GM19328 (cell line): ENCODE data around the gene TMCC1.
"Not testable (repeated sequence)": the region's sequence is repeated elsewhere in the genome, so short reads cannot be mapped to it uniquely, and the experiment has no call there.

ENCODE experiments used
- ATAC-seq: cut with Tn5 transposase; IDR thresholded peaks from one replicate; pipeline ENCODE4 v1.9.1; 2021; ENCODE audit warnings: mild to moderate bottlenecking, moderate library complexity; ENCODE audit not compliant: unreplicated experiment

TMCC1 gene

DNA sequence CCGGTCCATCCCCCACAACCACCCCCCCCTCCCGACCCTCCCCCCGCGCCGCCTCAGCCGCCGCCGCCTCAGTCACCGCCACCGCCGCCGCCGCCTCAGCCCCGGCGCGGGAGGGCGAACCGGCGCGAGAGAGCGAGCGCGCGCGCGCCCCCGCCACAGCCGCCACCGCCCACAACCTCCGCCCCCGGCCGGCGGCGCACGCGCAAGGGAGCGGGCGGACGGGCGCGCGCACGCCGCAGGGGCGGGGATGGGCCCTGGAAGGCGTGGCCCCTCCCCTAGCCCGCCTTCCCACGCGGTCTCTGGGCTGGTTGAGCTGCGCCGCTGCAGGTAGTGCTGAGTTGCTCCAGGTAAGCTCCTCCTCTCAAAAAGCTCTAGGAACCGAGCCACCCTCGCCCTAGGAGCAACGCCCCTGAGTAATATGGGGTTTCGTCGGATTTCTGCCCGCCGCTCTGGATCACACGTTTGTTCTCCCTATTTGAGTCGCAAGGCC, at the start of gene TMCC1:
TMCC1 (minus strand) TSS at position 131 of the 490 bp plus-strand sequence.
- peak; percentile 84 for ATAC-seq

DNA sequence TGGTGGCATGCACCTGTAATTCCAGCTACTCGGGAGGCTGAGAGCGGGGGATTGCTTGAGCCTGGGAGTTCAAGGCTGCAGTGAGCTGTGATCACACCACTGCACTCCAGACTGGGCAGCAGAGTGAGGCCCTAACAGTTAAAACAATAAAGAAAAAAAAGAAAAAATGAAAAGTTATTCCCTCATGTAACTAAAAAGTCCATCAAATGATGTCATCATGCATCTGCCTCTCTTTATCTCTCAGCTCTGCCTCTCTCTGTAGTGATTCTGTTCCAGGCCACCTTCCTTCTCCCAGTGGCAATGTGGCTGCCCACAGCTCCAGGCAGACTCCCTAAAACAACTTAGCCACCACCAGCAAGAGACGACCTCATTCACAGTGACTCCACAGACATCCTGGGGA, 49.5 kb upstream of the TMCC1 start:
- ATAC-seq = no peak

DNA sequence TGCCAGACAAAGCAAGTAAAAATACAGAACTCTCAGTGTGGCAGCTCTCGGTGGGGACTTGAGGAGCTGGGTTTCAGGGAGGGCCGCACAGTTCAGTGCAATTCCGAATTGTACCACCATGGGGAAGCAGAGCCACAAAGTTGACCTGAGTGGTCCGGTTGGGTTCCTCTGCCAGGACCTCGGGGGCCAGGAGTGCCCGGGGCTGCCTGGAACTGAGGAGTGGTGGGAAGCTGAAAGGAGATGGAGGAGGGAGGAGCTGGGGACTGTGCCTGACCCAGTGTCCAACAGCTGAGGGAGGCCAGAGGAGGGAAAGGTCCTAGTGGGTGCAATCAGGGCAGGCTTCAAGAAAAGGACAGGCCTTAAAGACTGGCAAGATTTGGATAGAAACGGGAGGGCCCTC, 48.8 kb upstream of the TMCC1 start:
- ATAC-seq = peak; percentile 65

DNA sequence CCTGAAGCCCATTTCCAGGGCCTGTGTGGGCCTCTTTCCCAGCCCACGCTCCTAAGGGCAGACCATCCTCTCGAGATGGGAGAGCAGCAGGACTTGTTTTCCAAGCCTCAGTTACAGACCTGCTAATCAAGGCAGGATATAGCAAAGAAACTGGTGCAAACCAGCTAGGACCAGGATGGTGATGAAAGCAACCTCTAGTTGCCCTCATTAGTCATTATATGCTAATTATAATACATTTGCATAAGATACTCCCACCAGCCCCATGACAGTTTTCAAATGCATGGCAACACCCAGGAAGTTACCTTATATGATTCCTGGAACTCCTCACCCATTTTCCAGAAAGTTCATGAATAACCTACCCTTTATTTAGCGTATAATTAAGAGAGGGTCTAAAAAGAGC, 46.6 kb upstream of the TMCC1 start:
- no peak for ATAC-seq

DNA sequence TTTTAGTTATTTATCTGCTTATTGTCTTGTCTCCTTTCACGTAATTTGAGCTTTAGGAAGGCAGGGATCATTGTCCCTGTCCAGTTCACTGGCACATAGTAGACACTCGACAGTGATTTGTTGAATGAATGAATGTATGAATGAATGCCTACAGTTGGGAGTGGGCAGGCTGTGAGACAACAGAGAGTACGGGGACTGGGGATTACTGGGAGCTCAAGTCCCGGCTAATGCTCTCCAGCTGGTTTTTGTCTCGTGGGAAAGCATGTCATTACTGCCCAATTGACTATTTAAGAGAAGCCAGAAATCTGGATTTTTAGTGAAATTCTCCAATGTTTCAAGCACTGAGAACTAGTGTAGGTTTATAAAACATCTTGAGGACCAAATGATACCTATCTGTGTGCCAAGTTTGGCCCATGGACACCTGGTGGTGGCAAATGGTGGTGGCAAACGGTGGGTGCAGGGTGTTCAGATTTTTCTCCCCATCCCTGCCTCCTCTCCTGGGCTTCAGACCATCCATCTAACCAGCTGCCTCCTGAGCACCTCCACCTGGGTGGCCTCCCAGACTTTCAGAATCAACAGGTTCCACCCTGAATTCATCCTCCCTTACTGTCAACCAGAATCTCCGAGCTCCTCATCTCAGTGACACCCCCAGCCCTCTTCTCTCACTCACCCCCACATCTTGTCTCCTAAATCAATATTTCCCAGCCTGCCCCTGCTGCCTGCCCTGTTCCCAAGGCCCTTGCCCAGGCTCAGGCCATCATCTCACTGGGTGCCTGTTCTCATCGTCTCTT, 44.8 kb upstream of the TMCC1 start:
- no peak for ATAC-seq

DNA sequence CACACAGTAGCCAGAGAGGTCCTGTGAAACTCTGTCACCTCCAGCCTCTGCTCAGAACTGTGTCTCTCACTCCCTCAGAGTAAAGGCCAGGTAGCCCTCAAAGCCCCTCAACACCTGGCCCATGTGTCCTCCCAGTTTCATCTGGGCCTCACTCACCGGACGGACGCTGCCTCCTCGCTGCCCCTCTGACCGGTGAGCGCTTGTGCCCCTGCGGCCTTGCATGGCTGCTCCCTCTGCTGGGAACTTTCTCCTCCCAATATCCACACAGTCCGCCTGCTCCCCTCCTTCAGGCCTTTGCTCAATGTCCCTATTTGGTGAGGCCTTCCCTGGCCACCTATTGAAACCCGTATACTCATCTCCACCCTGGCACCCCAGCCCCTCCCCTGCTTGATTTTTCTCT, 44.2 kb upstream of the TMCC1 start:
- ATAC-seq = no peak

DNA sequence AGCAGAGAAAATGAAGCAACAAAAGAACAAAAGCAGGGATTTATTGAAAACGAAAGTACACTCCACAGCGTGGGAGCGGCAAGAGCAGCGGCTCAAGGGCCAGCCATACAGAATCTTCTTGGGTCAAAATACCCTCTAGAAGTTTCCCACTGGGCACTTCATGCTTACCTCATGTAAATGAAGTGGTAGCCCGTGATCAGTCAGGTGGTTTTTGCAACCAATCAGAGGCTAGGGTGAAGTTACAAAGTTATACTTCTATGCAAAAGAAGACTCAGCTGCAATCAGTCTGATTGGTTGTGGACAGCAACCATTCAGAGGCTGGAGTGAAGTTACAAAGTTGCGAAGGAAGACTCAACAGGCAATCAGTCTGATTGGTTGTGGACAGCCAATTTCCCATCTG, 43.2 kb upstream of the TMCC1 start:
- no peak for ATAC-seq

DNA sequence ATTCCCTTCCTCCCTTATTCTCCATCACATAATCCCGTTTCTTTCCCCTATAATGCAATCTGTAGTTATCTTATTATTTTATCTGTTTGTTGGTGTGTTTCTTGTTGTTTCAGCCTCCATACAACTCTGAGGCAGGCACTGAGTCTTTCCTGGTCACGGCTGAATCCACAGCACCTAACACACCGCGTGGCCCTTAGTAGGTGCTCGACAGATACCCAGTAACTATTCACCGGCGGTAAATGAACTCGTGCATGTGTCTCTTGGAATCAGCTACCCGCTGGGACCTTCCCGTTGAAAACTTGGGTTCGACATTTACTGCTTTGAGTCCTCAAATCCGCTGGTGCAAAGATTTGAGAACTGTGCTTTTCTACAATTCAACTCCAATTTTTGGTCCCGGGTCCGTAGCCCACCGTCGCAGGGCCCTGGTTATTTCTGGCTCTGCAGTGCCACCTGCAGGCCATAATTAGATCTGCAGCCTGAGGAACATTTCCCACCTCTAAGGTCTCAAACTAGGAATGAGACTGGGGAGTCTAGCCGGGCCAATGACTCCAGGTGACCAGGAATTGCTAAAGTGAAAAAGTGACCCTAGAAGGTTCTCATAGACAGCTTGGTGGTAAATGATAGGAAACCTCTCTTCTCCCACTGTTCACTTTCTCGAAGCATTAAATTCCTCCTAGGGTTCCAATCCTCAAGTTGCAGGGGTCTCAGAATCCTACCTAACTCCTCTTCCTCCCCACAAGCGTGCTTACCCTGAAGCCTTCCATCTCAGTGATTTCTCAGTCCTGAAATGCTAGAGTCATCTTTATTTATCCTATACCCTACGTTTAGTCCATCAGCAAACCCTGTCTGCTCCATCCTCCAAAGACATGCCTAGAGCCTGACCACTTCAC, 41.0 kb upstream of the TMCC1 start:
- no peak for ATAC-seq

DNA sequence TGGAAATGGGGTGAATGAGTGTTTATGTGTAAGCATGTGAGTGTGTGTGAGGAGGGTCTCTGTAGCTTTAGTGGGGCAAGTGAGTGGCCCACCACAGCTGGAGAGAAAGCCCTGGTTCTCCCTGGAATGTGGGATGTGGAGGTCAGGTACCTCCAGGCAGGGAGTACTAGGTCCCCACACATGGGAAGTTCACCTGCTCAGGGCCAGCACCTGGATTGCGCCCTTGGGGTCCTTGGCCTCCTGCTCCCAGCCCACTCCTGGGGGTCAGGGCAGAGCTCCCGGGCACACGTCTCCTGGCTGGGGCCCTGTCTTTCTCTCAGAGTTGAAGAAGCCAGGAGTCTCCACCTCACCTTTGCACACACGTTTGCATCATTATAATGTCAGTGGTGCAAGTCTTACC, 40.0 kb upstream of the TMCC1 start:
- ATAC-seq = no peak

DNA sequence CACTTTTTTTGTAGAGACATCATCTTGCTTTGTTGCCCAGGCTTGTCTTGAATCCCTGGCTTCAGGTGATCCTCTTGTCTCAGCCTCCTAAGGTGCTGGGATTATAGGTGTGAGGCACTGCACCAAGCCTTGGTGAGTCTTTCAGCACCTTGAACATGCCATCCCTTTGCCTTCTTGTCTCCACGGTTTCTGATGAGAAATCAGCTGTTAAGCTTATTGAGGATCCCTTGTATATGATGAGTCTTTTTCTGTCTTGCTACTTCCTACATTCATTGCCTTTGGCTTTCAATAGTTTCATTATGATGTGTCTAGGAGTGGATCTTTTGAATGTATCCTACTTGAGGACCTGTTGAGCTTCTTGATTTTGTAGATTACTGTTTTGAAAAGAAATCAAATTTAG, 35.9 kb upstream of the TMCC1 start:
- no peak for ATAC-seq

DNA sequence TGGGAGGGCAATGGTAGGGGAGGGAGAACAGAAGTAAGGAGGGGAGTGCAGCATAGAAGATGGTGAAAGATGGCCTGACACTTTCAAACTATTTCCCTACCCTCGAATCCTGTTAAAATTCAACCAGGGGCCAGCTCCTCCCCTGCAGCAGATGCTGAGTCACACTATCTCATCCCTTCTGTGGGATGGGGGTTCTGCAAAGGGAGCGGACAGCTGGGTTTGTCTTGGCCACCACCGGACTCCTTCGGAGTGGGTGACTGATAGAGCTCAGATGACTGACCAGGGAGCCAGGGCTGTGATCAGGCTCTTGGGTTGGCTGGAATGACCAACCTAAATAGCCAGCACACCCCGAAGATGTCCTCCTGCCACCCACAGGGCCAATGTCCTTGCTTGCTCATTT, 33.6 kb upstream of the TMCC1 start:
- no peak for ATAC-seq

DNA sequence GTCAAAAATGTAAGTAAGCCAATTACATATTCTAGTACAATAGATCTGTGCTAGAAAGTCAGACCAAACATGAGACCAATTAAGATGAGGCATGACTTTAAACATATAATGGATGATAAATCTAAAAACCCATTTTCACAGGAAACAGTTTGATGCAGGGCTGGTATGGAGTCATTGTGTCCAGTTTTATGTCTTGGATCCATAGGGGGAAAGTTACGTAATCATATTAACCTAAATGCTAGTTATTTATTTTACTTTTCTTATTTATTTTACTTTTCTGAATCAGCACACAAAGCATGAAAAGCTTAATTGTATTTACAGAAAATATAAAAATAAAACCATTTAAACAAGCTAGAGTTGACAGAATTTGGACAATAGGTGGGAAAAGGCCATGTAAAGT, 26.3 kb upstream of the TMCC1 start:
- ATAC-seq = no peak

DNA sequence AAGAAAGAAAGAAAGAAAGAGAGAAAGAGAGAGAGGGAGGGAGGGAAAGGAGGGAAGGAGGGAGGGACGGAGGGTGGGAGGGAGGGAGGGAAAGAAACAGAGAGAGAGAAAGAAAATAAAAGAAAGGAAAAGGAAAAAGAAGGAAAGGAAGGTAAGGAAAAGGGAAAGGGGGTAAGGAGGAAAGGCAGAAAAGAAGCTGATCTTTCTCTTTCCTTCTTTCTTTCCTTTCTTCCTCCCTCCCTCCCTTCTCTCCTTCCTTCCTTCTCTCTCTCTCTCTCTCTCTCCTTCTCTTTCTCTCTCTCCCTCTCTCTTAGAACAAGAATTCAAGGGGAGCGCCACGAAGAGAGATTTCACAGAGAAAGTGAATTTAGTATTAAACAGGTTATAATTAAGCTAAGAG, 25.8 kb upstream of the TMCC1 start:
- ATAC-seq = no peak

DNA sequence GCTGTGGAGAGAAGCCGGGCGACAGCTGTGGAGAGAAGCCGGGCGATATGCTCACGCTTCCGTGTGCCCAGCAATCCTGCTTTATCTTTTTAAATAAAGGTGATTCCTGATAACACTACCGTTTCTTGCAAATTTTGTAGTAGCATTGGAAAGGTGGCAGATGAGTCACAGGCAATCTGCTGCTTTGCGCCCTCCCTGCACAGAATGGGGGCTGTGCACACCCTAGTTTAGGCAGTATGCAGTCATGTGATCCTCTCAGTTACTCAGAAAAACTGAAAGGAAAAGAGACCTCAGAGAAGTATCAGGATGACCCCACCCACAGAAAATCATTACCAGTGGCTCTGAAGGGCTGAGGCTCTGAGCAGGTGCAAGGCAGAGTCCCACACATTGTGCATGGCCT, 24.9 kb upstream of the TMCC1 start:
- no peak for ATAC-seq

DNA sequence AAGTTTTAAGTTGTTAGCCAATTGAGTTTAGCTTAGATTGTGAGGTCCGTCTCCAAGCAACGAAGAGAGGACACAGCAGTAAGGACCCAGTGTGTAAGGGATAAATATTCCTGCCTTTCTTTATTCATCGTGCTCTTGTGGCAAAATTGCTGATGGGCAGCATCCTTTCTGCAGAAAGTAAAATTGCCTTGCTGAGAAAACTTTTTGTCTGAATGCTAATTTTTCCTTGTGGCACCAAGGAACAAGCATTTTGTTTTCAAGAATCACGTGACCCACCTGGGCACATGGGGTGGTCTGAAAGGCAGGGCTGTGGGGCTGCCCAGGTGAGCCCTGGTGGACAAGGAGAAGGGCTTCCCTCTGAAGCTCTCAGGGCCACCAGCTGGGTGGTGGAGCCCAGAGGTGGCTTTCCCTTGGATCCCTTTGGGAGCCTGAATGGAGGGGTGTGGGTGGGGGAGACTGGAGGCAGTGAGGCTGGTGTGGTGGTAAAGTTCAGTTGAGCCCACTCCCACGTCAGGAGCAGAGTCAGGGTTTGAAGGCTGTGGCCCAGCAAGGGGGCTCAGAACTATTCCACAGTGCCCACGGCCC, 24.0 kb upstream of the TMCC1 start:
- ATAC-seq = no peak

DNA sequence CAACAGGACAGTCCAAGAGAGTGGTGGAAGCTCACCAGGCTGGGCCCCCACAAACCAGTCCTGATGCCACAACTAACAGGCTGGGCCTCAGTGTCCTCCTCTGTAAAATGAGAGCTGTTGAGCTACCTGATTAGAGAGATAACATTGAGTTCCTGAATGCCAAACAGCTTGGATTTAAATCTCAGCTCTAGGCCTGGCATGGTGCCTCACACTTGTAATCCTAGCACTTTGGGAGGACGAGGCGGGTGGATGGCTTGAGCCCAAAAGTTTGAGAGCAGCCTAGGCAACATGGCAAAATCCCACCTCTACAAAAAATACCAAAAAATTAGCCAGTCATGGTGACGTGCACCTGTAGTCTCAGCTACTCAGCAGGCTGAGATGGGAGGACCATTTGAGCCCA, 20.1 kb upstream of the TMCC1 start:
- no peak for ATAC-seq

DNA sequence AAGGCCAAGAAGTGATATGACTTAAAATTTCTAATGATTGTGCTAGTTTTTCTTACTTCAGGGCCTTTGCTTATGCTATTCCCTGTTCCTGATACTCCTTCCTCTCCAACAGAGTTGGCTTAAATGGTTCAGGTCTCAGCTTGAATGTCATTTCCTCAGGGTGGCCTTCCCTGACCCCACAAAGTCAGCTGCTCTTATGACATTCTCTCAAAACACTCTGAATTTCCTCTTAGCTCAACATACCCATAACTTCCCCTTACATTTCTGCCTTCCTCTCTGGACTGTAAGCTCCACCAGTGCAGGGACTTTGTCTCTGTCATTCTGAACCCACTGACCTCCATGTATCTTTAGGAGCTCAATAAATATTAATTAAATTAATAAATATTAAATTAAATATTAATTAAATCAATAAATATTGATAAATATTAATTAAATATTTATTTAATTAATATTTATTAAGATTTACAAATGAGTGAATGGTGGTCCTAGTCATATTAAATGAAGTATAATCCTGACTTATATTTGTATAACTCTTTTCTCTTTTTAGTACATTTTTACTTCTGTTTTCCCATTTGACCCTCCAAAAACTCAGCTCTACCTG, 17.9 kb upstream of the TMCC1 start:
- ATAC-seq = no peak

DNA sequence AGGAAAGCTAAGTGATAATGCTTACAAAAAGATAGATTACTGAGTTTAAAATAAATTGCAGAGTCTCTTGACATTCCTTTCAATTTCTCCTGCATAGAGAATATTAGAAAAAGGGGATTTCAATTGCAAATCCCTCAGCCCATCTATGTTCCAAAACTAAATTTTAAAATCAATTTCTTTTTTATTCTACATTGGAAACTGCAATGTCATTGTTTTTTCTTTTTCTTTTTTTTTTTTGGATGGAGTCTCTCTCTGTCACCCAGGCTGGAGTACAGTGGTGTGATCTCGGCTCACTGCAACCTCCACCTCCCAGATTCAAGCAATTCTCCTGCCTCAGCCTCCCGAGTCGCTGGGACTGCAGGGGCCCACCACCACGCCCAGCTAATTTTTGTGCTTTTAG, 15.7 kb upstream of the TMCC1 start:
- ATAC-seq = not testable (repeated sequence)

DNA sequence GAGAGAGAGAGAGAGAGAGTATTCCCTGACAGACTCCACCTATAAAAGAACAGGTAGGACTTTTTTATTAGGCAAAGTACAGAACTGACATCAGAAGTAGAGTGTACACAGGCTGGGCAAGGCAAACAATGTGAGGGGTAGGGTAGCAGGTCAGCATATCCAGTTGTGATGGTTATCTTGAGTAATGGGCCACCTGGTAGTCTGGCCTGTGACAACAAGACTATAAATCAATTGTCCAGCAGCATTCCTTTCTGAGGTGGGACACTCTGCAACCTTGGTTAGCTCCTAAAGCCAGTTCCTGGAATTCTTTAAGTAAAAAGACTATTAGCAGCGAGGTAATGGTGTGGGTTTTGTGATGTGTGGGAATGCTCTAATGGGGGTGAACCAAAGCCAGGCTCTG, 14.9 kb upstream of the TMCC1 start:
- ATAC-seq = no peak

DNA sequence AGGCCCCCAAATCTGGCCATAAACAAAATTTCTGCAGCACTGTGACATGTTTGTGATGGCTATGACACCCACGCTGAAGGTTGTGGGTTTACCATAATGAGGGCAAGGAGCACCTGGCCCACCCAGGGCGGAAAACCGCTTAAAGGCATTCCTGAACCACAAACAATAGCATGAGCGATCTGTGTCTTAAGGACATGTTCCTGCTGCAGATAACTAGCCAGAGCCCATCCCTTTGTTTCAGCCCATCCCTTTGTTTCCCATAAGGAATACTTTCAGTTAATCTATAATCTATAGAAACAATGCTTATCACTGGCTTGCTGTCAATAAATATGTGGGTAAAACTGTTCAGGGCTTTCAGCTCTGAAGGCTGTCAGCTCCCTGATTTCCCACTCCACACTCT, 7.8 kb upstream of the TMCC1 start:
- ATAC-seq = not testable (repeated sequence)

DNA sequence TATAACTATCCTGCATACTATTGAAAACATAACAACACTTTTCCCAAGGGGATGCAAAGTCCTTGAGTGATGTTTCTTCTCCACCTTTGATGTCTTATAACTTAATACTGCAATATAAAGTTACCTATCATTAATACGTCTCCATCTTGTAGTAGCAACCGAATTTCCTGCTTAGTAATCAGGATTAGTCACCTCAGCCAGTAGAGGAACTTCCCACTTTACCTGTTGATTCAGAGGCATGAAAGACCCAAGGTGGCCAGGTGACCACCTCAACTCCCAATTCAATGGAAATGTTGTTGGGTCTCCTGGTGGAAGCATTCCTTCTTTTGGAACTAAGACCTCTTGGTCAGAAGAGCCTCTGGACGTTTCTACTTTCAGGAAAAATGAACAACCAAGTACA, 3.5 kb upstream of the TMCC1 start:
- no peak for ATAC-seq
